AG04450 (cell line): ENCODE results near the gene LIX1. TPM values are rescaled to one million over a fixed set of nuclear protein-coding genes. Genes with fewer than 3 reads are reported as not detected.

Source experiments
- CTCF ChIA-PET: fragments of 300-600, 350-600 bp; formaldehyde crosslinking; extraction: SDS; loops from one replicate; lab custom pipeline; 2022; ENCODE audit warnings: antibody characterized with exemption, inconsistent platforms; lab: Charles Lee
- POLR2A ChIA-PET: fragments of 350-600 bp; formaldehyde crosslinking; extraction: SDS; loops from one replicate; lab custom pipeline; 2021; ENCODE audit warnings: antibody characterized with exemption, inconsistent platforms; lab: Yijun Ruan, JAX
- DNase-seq: peaks from one replicate; pipeline ENCODE4 v3.0.0-alpha.2; 2011; ENCODE audit warnings: low read depth, low spot score
- H3K27ac ChIP-seq: one replicate; pipeline ENCODE4 v1.5.1; 2012; ENCODE audit warnings: low read depth, low read length, control low read depth
- H3K27me3 ChIP-seq: one replicate; pipeline ENCODE4 v1.6.0; 2012; ENCODE audit warnings: low read length; ENCODE audit not compliant: control insufficient read depth, insufficient read depth
- H3K4me3 ChIP-seq: 2 replicates; pipeline ENCODE4 v1.5.1; 2011; ENCODE audit warnings: mild to moderate bottlenecking, low read depth, low read length, control low read depth
- H3K9me3 ChIP-seq: 2 replicates; pipeline ENCODE4 v1.5.1; 2012; ENCODE audit warnings: low read length; ENCODE audit not compliant: control insufficient read depth, insufficient read depth
- polyA plus RNA-seq: library from polyadenylated mRNA; depleted of rRNA; stranded (reverse); fragments of >200 nt; gene quantifications from 2 replicates; pipeline ENCODE4 v1.2.3, GENCODE V29; 2011
- TF ChIP-seq, protein P1 (sequence below): IDR thresholded peaks from 2 replicates; pipeline ENCODE4 v1.5.1; 2011; ENCODE audit warnings: low read depth, low read length, control low read depth, inconsistent platforms

The LIX1 gene
- polyA plus RNA-seq, 1 experiment = not detected

DNA sequence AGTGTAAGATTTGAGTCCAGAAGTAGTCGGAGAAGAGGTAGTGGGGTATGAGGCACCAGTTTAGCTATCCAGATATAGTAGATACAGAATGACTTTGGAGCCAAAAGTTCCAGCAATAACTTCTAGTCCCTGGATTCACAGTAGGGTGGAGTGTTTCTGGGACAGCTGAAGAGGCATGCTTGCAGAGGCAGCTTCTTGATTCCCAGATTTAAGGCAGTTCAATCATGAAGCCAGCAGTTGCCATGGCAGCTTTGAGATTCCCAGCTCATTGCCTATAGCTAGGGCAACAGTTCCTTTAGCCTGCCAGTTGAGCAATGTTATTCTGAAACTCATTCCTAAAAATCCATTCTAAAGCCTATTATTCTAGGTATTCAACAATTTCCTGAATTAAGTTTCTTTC, 79.2 kb downstream of the LIX1 start:
- Histone ChIP-seq H3K4me3 (no peak overlapping the region), H3K9me3 (peaks cover 5% of the 10 kb centered on the region; the same call in 1 of the 2 replicates), H3K27ac (no peak overlapping the region), H3K27me3 (peaks cover 11% of the 10 kb centered on the region)
- ChIA-PET CTCF (no interaction called here), POLR2A (no interaction called here)
- TF ChIP-seq, protein P1, sequence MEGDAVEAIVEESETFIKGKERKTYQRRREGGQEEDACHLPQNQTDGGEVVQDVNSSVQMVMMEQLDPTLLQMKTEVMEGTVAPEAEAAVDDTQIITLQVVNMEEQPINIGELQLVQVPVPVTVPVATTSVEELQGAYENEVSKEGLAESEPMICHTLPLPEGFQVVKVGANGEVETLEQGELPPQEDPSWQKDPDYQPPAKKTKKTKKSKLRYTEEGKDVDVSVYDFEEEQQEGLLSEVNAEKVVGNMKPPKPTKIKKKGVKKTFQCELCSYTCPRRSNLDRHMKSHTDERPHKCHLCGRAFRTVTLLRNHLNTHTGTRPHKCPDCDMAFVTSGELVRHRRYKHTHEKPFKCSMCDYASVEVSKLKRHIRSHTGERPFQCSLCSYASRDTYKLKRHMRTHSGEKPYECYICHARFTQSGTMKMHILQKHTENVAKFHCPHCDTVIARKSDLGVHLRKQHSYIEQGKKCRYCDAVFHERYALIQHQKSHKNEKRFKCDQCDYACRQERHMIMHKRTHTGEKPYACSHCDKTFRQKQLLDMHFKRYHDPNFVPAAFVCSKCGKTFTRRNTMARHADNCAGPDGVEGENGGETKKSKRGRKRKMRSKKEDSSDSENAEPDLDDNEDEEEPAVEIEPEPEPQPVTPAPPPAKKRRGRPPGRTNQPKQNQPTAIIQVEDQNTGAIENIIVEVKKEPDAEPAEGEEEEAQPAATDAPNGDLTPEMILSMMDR = no peak
- no peak for DNase-seq

DNA sequence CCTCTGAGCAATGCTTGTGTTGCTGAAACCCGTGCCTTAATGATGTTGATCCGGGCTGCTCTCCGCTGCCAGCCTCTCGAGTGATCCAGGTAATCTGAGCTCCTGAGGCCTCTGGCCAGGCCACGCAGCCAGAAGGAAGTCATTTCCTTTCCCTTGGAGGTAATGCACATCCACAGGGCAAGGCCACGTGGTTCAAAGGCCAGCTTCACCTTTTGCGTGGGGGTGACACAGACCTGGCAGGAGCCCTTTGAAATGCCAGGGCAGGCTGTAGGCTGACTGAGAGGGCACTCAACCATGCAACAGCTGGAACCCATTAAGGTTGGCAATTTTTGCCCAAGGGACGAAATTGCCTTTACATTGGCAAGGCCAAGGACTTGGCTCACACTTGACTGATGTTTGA, 80.4 kb downstream of the LIX1 start:
- TF ChIP-seq, protein P1 = no peak

DNA sequence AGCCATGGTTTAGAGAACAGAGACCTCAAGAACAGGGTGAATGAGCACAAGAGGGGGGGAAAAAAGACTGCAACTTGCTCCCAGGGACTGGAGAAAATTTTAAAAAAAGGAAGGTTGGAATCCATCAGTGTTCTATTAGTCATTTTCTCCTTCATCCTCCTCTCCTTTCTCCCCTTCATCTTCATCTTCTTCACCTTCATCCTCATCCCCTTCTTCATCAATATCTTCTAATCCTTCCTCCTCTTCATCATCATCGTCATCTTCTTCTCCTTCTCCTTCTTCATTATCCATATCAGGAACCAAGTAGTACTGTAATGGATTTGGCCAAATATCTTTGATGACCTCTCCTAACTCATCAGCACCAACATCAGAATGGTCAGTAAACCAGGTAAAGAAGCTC, 86.1 kb downstream of the LIX1 start:
- peaks cover 5% of the 10 kb centered on the region; the same call in 1 of the 2 replicates for H3K9me3 ChIP-seq
- no peak overlapping the region for H3K4me3 ChIP-seq
- DNase-seq = no peak
- ChIA-PET POLR2A (no interaction called here), CTCF (no interaction called here)
- TF ChIP-seq, protein P1 = no peak
- H3K27me3 ChIP-seq = peaks cover 21% of the 10 kb centered on the region
- H3K27ac ChIP-seq = no peak overlapping the region

More for the DNA sequence above, 80.4 kb downstream of the LIX1 start:
- POLR2A ChIA-PET = no interaction called here
- Histone ChIP-seq H3K4me3 (no peak overlapping the region), H3K9me3 (peaks cover 5% of the 10 kb centered on the region; the same call in 1 of the 2 replicates), H3K27me3 (peaks cover 13% of the 10 kb centered on the region), H3K27ac (no peak overlapping the region)
- no peak for DNase-seq
- CTCF ChIA-PET = no interaction called here

DNA sequence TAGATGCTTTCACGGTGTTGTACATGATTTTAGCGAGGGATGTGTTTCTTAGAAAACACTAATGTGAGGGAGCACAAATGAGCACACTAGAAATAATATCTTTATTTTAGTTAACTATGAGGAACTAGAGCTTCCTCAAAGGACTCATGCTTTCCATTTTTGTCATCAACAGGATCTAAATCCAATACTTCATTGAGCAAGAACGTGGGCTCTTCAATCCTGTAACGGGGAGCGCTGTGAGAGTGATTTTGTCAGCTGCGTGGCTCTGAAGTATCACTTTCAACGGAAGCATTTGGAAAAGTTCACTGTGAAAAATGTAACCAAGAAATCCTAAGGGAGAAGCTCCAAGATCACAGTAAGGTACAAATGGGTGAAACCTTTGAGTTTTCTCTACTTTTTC, 93.2 kb downstream of the LIX1 start:
- no peak overlapping the region for H3K27ac ChIP-seq
- H3K4me3 ChIP-seq = no peak overlapping the region
- no peak for DNase-seq
- ChIA-PET POLR2A (no interaction called here), CTCF (interaction anchor here (0.6 to 1.7 kb wide), 2 partner anchors 180 to 286 kb away, joined by 3 to 6 read pairs; no protein-coding TSS in a partner anchor)
- H3K9me3 ChIP-seq = no peaks in the 10 kb centered on the region
- peaks cover 16% of the 10 kb centered on the region for H3K27me3 ChIP-seq
- TF ChIP-seq, protein P1 = no peak

DNA sequence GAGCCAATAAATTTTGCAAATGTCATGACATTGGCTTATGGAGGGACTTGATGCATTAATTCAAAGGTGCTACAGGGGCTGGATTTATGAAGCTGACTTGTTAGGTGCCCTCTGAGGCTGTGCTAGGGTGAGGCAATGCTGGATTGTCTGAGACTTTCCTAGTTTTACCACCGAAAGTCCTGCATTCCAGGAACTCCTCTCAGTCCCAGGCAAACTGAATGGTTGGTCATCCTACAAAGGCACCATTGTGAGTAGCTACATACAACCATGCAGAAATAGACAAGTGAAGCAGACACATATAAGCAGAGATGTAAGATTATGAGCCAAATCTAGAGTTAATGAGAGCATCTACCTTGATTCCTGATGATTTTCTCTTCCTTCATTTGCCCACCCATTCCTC, 95.3 kb downstream of the LIX1 start:
- TF ChIP-seq, protein P1 = no peak
- Histone ChIP-seq H3K9me3 (no peaks in the 10 kb centered on the region), H3K27ac (no peak overlapping the region), H3K4me3 (no peak overlapping the region), H3K27me3 (peaks cover 11% of the 10 kb centered on the region)
- POLR2A ChIA-PET = no interaction called here
- DNase-seq = no peak
- CTCF ChIA-PET = interaction anchor here (1.1 to 2.1 kb wide), 4 partner anchors 24 to 295 kb away, joined by 3 to 6 read pairs (median 4); no protein-coding TSS in a partner anchor
